GM11168 (cell line): Measurements from ENCODE around the gene ASB6.
"Not testable (repeated sequence)": the region's sequence is repeated elsewhere in the genome, so short reads cannot be mapped to it uniquely, and the experiment has no call there.

Experiments
- in situ Hi-C: fragments of 300-500 bp; cut with MboI; formaldehyde crosslinking; loops from one replicate; pipeline ENCODE4 v1.12.0; 2022; ENCODE audit warnings: low sequenced_read_pairs; ENCODE audit not compliant: unreplicated experiment

ASB6 gene

DNA sequence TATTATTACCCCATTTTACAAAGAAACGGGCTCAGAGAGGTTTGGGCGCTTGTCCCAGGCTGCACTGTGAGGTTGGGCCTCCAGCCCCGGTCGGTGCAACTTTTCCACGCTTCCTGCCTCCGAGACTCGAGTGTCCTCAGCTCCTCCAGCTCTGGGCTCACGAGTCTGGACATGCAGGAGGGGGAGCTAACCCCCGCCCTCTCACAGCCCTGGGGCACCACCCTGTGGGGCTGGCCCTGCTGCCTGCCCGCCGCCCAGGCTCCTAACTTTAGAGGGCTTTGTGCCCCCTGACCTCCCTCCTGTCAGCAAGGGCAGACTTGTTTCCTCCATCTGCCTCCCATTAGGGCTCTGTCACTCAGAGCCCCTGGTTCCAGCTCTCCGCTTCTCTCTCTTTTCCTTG is 4.3 kb upstream of the ASB6 start:
- in situ Hi-C loops: no loop called here

DNA sequence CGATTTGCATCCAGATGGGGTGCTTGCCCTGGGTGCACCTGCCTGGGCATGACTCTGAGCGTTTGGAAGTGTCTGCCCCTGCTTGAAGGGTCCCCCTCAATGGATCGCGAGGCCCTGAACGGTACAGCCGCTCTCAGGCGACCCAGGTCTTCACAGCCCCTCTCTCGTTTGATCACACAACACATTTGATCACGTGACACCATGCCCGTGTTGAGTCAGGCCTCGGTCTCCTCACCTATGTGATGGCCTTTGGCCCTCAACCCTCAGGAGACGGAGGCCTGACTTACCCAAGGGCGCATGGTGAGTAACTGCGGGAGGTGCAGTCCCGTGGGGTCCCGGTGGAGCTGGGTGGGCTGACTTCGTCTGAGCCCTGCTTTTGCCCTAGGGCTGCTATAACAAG is 3.0 kb upstream of the ASB6 start:
- in situ Hi-C loops: no loop called here

DNA sequence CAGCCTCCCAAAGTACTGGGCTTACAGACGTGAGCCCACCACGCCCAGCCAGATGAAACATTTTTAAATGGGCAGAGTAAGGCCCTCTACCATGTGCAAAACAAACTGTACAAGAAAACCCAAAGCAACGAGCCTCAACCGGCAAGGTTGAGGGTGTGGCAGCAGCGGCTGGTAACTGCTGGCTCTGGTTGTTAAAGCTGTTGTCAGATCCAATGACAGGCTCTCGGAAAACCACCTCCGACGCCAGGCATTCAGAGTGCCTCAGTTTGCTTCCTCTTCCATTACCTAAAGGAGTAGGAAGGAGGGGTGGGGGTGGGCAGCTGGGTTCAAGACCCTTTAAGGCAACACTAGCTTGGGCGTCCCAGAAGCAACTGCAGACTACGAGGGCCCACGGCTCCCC is 2.4 kb upstream of the ASB6 start:
- in situ Hi-C loops: no loop called here

DNA sequence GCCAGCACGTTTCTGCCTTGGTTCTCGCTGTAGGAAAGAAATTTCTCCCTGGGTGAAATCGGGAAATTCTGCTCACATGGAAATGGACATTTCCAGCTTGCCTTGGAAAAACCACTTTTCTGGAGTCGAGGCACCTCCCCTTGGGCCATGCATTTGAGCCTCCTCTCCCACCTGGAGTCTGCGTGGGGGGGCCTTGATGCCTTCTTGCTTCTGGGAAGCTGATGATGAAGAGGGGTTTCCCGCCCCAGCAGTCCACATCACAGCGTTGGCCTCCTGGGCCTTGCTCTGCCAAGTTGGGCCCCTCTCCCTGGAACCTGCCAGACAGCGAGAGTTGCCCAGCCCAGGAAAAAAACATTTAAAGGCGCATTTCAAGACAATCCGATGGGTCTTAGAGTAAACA is 1.8 kb upstream of the ASB6 start:
- in situ Hi-C loops: no loop called here

DNA sequence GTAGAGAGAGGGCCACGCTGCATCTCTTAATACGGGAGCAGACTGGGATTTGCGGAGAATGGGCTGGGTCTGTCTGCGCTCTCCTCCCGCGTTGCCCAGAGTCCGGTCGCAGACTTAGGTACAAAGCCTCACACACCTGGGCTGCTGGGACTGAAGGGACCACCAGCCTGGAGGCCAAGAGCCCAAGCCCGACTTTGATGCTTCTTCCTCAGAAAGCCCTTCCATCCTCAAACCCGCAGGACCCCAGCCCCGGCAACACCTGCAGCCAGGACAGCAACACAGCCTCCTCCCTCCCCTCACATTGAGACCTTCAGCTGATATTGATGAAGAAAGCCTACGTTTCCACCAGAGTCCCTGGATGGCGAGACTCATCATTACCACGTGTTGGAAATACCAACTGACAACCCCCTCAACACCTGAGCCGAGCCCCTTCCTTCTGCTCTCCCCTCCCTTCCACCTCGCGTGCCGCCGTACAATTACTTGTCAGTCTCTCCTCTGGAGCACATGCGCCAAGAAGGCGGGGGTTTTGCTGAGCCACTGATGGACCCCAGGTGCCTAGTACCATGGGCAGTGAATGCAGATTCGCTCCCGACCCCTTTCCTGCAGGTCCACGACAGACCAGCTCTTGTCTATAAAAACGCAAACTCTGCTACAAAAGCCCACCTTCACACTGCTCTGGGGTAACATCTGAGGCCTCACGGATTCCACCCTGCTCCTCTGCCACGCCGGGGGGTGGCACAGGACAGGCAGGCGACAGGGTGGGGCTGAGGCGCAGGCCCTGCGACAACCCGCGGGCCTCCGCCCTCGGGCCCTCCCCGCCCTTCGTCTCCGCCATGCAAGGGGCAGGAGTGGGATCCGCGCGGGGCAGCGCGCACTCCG is 841 bp downstream of the ASB6 start:
- in situ Hi-C loops: no loop called here

DNA sequence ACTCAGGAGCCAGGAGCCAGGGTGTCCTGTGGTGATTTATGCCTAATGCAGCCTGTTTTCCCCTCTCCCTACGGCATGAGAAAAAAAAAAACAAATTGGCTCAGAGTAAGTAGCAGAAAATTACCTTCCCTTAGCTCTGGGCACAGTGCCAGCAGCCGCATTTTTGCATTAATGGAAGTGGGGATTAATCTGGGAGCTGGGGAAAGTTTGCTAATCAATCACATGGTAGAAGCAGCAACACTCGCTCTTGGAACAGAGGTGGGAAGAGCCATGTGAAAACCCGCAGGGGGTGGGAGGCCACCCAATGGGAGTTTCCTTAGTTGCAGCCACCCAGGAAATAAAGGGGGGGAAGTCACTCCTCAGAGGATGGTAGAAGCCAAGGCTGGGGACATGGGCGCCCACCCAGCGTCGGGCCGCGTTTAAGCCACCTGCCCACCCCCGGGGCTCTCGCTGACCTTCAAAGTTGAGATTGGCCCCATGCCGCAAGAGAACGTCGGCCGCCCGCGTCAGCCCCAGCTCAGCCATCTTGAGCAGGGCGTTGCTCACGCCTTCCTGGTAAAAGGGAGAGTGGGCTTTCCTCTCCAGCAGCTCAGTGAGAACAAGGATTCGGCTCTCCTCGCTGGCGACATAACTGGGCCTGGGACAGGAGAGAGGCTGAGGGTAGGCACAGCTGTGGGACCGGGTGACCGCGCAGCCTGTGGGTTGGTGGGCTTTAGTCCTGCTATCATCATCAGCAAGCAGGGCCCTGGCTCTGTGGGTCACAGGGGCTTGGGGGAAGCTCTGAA is 1.7 kb downstream of the ASB6 start:
- in situ Hi-C loops: no loop called here

GRCh38 chr9:129639756-129640085 is 2.2 kb downstream of the ASB6 start:
- in situ Hi-C loops: no loop called here

DNA sequence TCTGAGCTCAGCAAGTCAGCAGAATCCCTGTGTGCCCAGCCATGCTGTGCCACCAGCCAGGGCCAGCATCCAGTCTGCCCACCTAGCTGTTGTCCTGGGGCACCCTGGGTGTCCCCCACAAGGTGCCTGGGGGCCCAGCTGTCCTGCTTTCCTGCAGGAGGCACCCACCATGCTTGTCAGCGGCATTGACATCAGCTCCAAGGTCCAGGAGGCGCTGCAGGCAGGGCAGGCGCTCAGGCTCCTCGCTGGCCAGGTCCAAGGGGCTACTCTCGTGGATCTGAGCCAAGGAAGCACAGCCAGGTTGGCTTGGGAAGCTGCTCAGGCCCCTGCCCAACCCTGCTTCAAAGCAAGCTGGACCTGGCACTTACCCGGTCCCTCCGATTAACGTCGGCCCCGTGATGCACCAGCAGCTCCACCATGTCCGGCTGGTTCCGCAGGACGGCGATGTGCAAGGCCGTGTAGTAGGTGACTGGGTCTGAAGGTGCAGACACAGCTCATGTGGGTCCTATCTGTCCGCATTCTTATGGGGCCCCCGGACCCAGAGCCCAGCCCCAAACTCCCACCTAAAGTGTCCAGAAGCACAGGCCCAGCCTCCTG is 2.8 kb downstream of the ASB6 start:
- in situ Hi-C loops: no loop called here

DNA sequence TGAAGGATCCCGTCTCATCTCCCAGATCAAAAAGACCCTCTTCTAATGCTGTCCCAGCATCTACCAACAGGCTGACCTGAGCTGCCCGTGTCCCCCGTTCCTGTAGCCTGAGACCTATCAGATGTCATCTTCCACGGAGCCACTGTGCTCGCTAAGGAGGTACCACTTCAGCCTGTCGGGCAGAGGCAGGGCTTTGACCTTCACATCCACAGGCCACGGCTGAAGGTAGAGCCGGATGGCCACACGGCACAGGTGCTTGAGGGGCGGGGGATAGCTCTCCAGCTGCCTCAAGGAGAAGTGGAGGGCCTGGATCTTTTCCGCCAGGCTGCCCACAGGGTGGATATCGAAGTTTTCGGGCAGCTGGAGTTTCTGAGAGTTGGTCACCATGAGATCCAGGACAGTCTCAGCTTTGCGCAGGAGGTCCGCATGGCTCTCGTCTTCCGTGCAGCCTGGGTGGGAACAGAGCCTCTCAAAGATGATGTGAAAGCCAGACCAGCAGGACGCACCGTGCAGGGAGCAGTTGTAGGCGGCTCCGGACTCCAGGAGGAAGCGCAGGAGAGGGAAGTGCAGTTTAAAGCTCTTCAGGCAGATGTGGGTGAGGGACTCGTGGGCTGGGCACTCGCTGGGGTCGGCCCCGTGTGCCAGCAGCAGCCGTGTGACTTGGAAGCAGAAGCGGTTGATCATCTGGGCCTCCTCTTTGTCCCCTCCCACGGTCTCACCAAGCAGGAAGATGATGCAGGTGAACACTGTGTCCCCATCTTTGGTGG is 4.1 kb downstream of the ASB6 start:
- in situ Hi-C loops: no loop called here

DNA sequence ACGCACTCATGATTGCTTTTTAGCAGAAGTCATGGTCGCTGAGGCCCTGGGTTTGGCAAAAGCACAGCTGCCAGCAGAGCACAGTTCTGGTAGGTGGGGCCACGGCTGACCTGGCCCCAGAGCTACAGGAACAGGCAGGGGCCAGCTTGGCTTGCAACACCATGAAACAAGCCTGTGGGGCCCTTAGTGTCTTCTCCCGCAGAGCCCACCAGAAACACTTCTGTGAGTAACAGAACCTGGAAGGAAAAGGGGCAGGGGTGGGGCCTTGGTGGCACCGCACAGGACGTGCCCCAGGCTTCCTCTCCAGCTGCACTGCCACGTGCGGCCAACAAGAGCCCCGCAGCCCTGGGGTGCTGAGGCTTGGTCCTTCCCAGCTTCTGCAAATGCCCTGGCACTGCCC is 4.8 kb downstream of the ASB6 start:
- in situ Hi-C loops: no loop called here

DNA sequence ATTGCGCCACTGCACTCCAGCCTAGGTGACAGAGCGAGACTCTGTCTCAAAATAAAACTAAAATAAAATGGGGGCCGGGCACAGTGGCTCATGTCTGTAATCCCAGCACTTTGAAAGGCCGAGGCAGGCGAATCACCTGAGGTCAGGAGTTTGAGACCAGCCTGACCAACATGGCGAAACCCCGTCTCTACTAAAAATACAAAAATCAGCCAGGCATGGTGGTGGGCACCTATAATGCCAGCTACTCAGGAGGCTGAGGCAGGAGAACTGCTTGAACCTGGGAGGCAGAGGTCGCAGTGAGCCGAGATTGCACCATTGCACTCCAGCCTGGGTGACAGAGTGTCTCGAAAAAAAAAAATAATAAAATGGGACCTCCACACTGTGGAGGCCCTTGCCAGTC is 5.6 kb downstream of the ASB6 start:
- in situ Hi-C loops: not testable (repeated sequence)

GRCh38 chr9:129635099-129636065 is 6.6 kb downstream of the ASB6 start:
- in situ Hi-C loops: no loop called here

DNA sequence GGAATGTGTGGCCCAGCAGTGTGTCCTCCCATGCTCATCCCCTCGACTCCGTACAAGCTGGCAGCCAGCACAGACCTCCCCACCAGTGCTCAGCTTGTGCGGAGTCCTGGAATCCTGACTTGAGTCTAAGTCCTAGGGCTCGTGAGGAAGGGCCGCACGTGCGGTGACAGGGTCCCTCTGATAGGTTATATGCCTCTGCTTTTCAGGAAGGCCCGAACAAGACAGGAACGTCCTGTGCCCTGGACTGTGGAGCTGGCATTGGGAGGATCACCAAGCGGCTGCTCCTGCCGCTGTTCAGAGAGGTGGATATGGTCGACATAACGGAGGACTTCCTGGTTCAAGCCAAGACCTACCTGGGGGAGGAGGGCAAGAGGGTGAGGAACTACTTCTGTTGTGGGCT is 8.1 kb downstream of the ASB6 start:
- in situ Hi-C loops: no loop called here

GRCh38 chr9:129633207-129633606 is 8.7 kb downstream of the ASB6 start:
- in situ Hi-C loops: no loop called here

- in situ Hi-C loops: no loop called here
Measured at GRCh38 chr9:129632460-129632859, 9.5 kb downstream of the ASB6 start.

DNA sequence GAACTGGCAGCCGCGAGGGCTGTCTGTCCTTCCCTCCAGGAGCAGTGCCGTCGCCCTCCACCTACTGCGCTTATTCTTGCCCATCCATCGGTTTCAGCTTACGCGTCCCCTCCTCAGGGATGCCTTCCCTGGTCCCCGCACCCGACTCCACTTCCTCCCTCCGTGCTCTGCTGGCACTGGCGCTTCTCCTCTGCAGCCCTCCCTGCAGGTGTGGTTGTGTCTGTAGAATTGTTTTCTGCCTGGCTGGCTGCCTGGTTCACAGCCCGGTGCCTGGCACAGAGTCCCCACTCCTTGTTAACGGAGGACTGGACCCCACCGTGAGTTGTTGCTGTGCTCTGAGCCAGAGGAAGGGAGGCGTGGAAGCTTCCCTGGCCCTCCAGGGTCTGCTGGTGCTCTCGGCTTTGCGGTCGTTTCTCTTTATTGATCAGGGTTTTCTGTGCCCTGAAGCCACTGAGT is 10.2 kb downstream of the ASB6 start:
- in situ Hi-C loops: no loop called here

- in situ Hi-C loops: no loop called here
Measured at GRCh38 chr9:129630967-129631673, 10.8 kb downstream of the ASB6 start.

DNA sequence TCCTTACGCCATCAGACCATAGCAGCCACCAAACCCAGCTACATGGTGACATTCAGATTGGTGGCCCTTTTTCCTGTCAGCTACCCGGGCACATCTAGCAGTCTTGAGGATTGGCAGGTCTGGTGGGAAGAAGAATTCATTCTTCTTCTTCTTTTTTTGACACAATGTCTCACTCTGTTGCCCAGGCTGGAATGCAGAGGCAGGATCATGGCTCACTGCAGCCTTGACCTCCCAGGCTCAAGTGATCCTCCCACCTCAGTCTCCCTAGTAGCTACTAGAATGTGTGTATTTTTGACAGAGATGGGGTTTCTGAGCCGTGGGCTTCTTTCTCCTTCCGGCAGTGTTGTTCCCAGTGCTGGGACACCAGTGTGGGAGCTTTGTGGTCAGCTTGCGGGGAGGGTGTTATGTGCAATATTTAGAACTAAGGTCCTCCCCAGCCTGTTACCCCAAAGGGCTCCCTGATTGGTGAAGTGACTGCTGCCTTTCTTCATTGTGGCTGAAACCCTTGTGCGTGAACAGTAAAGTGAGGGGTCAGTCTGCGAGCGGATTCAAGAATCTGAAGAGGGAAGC is 12.6 kb downstream of the ASB6 start:
- in situ Hi-C loops: no loop called here
